HG03575 (cell line): Measurements from ENCODE around the gene LRRC31.

Source experiments
- ATAC-seq: cut with Tn5 transposase; IDR thresholded peaks from one replicate; pipeline ENCODE4 v1.9.1; 2021; ENCODE audit not compliant: unreplicated experiment, insufficient number of reproducible peaks, low FRiP score; ENCODE audit errors: extremely low read depth

Gene LRRC31

DNA sequence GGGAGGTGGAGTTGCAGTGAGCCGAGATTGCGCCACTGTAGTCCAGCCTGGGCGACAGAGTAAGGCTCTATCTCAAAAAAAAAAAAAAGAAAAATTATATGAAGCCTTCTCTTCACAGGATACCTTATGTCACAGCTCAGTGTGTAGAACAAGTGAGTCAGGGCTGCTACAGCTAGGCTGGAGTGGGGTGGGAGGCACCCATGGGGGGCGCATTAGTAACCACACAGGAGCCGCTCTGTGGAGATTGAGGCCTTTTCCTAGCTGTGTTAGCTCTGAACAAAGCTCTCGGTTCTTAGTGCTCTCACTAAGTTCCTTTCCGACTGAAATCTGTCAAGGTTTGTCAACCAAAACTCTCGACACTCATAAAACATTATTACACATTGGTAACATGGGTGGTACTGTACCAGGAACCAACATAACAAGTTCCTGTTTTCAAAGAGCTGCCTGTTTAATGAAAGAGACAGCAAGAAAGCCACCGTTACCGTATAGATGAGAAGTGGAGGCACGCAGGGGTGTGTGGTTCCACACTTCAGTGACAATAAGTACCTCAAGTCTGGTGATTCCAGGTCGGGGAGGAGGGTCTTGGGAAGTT lies 4.5 kb downstream of the LRRC31 start:
- ATAC-seq, result no peak

DNA sequence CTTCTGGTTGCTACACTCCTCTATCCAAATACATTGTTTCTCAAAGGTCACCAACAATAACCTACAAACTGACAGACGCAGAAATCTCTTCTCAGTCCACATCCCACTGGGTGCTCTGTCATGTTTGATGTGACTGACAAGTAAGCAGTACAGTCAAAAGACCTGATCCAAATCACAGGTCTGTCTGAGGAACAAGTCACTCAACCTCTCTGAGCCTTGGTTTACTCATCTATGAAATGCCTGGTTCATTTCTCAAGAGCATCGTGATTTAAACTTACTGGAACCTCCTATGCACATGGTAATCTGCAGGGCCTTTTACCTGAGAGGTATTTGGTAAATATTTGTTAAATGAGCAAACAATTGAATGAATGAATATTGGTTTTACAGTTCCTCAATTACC lies 5.5 kb downstream of the LRRC31 start:
- ATAC-seq, result no peak

DNA sequence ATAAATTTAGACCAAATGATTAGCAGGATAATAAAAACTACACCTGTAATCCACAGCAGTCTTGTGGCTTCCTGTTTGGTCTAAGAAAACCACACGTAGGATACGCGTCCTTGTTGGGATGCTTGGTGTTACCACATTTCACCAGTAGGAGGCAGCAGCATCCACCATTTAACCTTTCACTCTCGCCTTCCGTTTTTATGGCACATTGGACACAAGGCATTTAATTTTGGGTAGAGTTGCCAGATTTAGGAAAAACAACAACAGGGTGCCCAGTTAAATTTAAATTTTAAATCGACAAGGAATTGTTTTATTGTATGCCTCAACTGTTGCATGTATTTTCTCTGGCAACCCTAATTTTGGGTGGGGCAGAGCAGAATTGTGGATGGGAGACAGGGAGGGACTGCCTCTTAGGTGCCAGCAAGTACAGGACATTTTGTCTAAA lies 6.3 kb downstream of the LRRC31 start:
- ATAC-seq, result no peak

DNA sequence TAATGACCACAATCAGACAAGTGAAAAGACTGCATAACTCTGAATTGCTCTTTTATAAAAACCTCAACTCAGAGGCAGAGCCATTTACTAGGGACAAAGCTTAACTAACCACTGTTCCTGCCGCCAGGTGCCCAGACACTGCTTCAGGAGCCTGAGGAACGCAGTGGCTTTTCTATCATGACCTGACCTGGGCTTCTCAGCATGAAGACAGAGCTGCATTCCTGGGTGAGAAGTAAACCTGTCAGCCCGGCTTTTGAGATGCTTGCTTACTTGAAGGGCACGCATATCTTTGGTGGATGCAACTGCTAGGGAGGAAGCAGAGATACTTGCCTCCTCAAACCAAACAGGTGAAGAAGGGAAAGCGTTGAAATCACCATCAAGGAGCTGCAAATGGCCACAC lies 7.9 kb downstream of the LRRC31 start:
- ATAC-seq, result no peak

DNA sequence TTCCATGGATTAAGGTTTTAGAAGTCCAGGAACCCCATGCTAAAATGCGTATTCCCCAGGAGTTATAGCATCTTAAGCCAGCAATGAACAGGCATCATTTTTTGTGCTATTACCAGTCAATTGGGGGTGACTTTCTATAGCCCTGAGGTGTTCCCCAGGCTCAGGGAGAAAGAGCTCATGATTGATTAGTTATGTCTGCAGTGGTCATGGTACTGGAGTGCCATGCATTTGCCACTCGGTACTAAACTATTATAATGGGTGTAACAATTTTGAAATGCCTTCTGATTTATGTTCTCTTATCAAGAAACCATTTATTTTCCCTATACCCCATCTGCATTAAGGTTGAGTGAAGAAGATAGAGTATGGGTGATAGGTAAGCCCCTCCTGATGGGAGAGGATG lies 11.9 kb downstream of the LRRC31 start:
- ATAC-seq, result no peak

DNA sequence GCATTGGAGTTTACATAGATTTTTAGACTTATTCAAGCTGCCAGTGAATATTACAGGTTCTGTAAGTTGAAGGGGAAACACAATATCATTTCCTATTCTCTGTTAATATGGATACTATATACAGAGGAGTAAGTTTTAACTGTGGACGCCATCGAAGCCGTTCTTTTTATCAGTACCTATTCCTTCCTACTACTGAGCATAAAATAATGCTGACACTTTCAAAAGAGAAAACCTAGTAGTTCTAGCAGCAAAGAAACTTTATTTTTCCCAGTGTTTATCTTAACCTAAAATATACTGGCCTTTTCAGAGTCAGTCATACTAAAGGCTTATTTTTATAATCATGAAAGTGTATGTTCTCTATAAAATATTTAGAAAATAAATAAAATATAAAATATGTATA lies 14.2 kb downstream of the LRRC31 start:
- no peak for ATAC-seq

DNA sequence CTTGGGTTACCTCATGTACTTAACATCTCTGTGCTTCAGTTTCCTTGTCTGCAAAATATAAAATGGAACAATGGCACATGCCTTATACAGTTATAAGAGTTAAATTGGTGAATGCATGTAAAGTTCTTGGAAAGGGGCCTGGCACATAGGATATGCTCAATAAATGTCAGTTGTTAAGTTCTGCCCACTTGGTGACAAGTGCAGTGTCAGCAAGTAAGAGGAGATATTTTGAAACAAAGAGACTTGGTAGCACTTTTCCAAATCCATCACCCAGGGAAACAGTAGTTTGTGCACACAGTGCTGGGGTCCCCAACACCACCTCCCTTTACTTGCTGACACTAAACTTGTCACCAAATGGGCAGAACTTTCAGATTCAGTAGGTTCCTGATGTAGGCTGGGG lies 19.1 kb downstream of the LRRC31 start:
- ATAC-seq, result no peak

DNA sequence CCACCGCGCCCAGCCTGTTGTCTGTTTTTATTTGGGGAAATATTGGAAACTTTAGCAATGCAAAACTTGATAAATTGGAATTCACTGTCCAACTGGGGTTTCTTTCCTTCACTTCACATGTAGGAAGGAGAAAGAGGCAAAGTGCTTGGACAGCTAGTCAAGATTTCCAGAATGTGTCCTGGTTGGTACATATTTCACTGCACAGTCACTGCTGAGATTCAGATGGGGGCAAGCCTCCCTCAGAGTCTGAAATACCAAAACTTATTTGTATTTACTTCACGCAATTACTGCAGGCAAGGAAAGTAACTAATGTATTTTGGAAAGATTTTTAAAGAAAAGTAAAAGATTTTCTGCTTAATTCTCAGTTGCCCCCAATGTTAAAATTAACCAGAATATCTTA lies 21.0 kb downstream of the LRRC31 start:
- no peak for ATAC-seq

DNA sequence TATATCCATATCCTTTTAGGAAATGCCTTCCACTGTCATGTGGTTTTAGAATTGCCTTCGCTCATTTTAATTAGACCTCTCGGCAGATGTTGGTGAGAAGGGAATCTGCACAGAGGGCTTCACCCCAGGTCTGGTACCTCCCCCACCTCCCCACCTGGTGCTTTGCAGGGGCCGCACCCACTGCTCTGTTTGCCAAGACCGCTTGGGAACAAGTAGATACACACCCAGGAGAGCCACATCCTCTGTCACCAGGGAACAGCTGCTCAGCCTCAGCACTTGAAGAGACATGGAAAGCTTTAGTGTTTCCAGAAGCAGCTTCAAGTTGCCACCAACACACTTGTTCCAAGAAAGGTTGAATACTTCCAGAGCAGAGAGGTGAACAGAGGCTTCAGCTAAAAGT lies 21.8 kb downstream of the LRRC31 start:
- no peak for ATAC-seq

DNA sequence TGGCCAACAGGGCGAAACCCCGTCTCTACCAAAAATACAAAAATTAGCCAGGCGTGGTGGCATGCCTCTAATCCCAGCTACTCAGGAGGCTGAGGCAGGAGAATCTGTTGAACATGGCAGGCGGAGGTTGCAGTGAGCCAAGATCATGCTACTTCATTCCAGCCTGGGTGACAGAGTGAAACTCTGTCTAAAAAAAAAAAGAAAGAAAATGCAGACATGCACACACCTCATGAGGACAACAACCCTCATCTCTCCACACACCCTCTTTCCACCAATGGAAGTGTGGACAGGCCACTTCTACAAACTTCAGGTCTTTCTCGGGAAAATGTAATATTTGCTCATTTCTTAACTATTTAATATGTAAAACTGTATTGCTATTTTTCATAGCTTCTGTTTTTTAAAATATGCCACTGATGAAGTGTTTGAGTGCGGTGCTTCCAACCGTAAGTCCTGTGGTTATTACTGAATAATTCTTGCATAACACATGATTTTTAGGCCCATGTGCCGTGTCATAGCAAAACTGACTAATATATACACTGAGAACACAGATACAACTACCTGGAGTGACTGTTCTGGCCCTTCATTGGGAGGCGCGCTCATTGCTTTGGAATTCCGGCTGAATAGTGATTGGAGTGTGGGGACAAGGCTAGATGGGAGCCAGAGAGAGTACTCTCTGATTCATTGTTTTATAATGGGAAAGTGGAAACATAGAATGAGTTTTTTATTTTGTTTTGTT lies 23.1 kb downstream of the LRRC31 start:
- ATAC-seq, result peak; percentile 97

DNA sequence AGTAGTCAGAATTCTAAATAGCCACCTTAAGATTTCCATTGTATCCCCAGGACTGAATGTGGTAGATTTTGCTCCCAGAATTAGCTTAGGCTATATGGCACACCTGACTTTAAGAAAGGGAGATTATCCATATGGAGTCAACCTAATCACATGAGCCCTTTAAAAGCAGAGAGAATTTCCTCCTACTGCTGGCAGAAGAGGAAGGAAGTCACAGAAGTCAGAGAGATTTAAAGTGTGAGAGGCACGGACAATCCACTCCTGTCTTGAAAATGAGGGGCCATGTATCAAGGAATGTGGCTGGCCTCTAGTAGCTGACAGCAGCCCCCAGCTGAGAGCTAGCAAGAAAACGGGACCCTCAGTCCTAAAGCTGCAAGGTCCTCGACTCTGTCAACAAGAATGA lies 26.8 kb downstream of the LRRC31 start:
- no peak for ATAC-seq

DNA sequence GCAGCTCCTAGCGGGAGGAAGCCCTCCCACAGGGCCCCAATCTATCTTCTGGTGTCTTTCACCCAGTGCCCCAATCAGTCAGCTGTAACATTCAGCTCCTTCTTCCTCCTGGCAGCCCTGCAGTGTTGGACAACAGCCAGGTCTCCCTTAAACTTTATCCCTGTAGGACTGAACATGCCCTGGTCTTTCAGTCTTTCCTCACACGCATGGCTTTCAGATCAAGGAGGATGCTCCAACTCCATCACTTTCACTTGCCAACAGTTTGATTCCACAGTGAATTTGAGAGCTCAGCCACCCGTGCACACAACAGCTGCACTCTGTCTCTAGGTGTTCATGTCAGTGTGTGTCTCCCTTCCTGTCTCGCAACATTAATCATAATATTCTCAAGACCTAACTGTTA lies 28.6 kb downstream of the LRRC31 start:
- ATAC-seq, result no peak

DNA sequence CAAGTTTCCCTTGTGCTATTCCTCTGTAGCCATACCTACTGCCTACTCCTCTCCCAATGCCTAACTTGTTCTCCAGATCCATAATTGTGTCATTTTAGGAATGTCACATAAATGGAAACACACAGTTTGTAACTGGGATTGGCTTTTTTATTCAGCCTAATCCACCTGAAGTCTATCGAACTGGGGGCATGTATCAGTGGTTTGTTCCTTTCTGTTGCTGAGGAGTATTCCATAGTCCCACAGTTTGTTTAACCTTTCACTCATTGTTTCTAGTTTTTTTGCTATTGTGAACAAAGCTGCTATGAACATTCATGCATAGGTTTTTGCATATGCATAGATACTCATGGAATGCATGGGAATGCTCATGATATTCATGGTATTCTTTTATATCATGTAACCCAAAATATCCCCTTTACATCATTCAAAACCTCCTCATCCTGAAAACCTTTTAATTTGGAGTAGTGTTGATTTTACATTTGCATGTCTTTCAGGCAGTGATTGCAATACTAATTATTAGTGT lies 31.2 kb downstream of the LRRC31 start:
- ATAC-seq, result no peak

DNA sequence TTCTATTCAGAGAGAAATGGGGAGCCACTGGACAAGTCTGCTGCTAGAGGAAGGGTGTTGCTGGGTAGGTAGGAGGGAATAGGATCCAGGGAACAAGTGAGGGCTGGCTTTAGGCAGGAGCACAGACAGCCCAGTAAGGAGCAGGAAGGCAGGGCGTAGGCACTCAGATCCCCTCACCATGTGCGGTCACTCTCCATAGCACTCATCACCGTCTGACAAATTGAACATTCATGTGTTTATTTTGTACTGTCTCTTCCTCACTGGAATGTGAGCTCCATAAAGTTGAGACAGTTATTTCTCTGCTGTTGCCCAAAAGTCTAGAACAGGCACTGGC lies 32.8 kb downstream of the LRRC31 start:
- no peak for ATAC-seq

DNA sequence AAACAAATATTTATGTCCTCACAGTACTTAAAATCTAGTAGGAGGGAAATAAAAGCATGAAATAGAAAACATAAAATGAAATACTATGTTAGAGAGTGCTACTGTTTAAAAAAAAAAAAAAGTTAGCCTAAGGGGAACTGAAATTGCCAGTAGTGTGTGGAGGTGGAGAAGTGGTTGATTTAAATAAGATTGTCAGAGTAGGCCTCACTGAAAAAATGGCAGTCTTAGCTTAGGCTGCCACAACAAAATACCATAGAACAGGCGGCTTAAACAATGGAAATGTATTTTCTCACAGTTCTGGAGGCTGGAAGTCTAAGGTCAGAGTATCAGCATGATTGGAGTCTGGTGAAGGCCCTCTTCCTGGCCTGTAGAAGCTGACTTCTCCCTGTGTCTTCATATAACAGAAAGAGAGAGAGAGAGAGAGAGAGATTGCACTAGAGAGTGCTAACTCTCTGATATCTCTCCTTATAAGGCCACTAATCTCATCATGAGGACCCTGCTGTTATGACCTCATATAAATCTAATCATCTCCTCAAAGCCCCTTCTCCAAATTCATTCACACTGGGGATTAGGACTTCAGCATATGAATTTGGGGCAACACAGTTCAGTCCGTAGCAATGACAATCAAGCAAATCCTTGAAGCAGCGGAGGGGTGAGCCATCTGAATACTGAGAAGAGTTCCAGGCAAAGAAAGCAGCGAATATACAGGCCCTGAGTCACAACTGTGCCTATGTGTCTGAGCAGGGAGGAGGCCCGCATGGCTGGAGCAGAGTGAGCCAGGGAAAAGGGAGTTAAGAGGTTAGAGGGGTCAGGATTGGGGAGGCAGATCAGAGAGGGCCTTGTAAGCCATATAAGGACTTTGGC lies 33.4 kb downstream of the LRRC31 start:
- peak; percentile 63 for ATAC-seq

DNA sequence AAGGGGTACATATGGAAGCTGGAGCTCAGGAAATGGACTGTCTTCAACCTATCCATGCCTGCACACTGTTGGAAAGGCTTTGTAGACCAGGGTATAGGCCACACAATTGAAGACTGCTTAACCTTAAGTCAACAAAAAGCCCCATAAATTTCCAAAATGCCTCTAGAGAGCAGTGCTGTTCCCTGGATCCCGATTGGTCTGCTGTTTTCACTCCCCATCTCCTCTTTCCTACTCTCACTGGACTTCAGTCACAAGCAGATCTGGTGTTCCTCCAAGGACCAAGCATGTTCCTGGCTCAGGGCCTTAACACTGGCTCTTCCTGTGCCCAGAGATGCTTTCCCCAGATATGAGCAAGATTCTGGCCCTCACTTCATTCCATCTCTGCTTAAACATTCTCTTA lies 34.2 kb downstream of the LRRC31 start:
- no peak for ATAC-seq

DNA sequence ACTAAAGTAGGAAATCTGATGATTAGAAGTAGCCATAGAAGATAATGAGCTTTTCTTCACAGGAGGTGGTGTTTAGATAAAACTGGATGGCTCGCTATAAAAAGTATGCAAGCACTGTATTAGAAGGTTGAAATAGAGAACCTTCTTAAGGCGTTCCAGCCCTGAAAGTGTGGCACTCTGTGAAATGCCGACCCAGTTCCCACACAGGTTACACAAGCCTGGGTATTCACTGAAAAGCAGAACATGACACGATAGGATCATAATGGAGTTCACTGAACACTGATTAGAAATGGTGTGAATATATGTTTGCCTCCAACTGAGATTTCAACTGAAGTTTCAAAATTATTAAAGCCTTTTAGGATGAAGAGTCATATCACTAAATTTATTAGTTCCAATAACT lies 42.0 kb downstream of the LRRC31 start:
- no peak for ATAC-seq

DNA sequence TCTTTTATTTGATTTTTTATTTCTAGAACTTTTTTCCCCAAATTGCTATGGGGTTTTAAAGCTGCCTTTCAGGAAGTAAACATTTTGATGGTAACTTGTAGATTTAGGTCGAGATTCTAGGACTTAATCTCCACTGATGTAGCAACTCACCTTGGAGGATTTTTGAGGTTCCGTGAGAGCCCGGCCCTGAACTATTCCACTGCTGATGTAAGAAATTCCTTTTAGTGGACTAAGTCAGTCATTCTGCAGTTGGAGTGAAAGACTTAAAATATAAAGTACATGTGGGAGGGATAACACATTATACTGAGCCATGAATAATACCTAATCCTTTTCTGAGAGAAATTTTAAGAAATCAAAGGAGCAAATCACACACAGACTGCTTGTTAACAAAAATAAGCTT lies 44.4 kb downstream of the LRRC31 start:
- no peak for ATAC-seq

DNA sequence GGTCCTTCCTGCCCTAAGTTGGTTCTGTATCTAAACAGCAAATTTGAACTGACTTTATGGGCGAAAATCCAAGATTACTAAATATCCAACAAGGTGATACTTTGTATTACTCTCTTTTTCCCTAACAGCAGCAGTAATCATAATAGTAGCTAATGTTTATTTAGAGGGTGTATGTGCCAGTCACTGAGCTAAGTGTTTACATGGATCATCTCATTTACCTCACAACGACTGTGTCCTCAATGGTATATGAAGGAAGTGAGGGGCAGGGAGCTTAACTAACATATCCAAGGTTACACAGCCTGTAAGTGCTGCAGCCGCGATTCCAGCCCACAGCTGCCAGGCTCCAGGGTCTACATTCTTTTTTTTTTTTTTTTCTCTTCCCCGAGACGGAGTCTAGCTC lies 46.8 kb downstream of the LRRC31 start:
- ATAC-seq, result no peak

DNA sequence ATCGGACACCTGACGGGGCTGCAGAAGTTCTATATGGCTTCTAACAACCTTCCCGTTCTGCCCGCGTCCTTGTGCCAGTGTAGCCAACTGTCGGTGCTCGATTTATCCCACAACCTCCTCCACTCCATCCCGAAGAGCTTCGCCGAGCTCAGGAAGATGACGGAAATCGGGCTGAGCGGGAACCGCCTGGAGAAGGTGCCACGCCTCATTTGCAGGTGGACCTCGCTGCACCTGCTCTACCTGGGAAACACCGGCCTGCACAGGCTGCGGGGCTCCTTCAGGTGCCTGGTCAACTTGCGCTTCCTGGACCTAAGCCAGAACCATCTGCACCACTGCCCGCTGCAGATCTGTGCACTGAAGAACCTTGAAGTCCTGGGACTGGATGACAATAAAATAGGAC lies 47.2 kb downstream of the LRRC31 start:
- no peak for ATAC-seq
